SH-SY5Y (cell line): ENCODE measurements around the gene AIM2.

Experiments
- GATA2 ChIP-seq: IDR thresholded peaks from 2 replicates; pipeline ENCODE4 v1.6.1; 2011; ENCODE audit warnings: mild to moderate bottlenecking, low read depth, low read length
- GATA3 ChIP-seq: IDR thresholded peaks from 2 replicates; pipeline ENCODE4 v1.6.1; 2011; ENCODE audit warnings: low read depth, mild to moderate bottlenecking, low read length, moderate library complexity

- TF ChIP-seq GATA2 (no peak), GATA3 (no peak)
These were observed 22.0 kb upstream of the AIM2 start for GRCh38 chr1:159098596-159098995.
